ENCODE data around the gene VEZT.
"Not testable (repeated sequence)": the region's sequence is repeated elsewhere in the genome, so short reads cannot be mapped to it uniquely, and the experiment has no call there.

VEZT gene

GRCh38 chr12:95262808-95263207, 45.2 kb downstream of the VEZT start:
- DNase-seq, result no peak

- no peak for DNase-seq
Measured at GRCh38 chr12:95265765-95266164, 48.2 kb downstream of the VEZT start.

GRCh38 chr12:95266254-95266653, 48.6 kb downstream of the VEZT start:
- DNase-seq, result no peak

GRCh38 chr12:95269892-95270291, 52.3 kb downstream of the VEZT start:
- no peak for DNase-seq

GRCh38 chr12:95271465-95271864, 53.9 kb downstream of the VEZT start:
- DNase-seq, result no peak

- no peak for DNase-seq
Measured at GRCh38 chr12:95277139-95277538, 59.5 kb downstream of the VEZT start.

- DNase-seq, result no peak
Measured at GRCh38 chr12:95279856-95280255, 62.2 kb downstream of the VEZT start.

GRCh38 chr12:95282266-95282665, 64.7 kb downstream of the VEZT start:
- no peak for DNase-seq

- no peak for DNase-seq
Measured at GRCh38 chr12:95283371-95283770, 65.8 kb downstream of the VEZT start.

- DNase-seq, result no peak
Measured at GRCh38 chr12:95286713-95287112, 69.1 kb downstream of the VEZT start.

GRCh38 chr12:95291501-95291900, 73.9 kb downstream of the VEZT start:
- no peak for DNase-seq

GRCh38 chr12:95298916-95299315, 81.3 kb downstream of the VEZT start:
- DNase-seq, result no peak

GRCh38 chr12:95300286-95300685, 82.7 kb downstream of the VEZT start:
- no peak for DNase-seq

GRCh38 chr12:95303476-95303875, 85.9 kb downstream of the VEZT start:
- no peak for DNase-seq

- DNase-seq, result no peak
Measured at GRCh38 chr12:95304673-95305198, 87.1 kb downstream of the VEZT start.

- DNase-seq, result no peak
Measured at GRCh38 chr12:95312656-95313055, 95.0 kb downstream of the VEZT start.

GRCh38 chr12:95314756-95315155, 97.1 kb downstream of the VEZT start:
- not testable (repeated sequence) for DNase-seq

- DNase-seq, result no peak
Measured at GRCh38 chr12:95316798-95317197, 99.2 kb downstream of the VEZT start.

- DNase-seq, result no peak
Measured at GRCh38 chr12:95318071-95318545, 100.5 kb downstream of the VEZT start.

- DNase-seq, result no peak
Measured at GRCh38 chr12:95319694-95320331, 102.2 kb downstream of the VEZT start.

- DNase-seq, result no peak
Measured at GRCh38 chr12:95321516-95322246, 104.1 kb downstream of the VEZT start.

GRCh38 chr12:95322326-95322725, 104.7 kb downstream of the VEZT start:
- no peak for DNase-seq

GRCh38 chr12:95323212-95323611, 105.6 kb downstream of the VEZT start:
- no peak for DNase-seq

GRCh38 chr12:95324246-95324645, 106.6 kb downstream of the VEZT start:
- not testable (repeated sequence) for DNase-seq

Data from CD4-positive, alpha-beta T cell treated with Interleukin-4 for 4 hours (primary cell).